Measurements from ENCODE around the gene GGT5. TPM values are rescaled to one million over a fixed set of nuclear protein-coding genes. Genes with fewer than 3 reads are reported as not detected.

Gene GGT5
- total RNA-seq, 1 donor from 2014 or later: 20.5 TPM

GRCh38 chr22:24170632-24171031, 74.2 kb downstream of the GGT5 start:
- DNase-seq (ENCODE audit: low read depth): no peak

- no peak for DNase-seq (ENCODE audit: low read depth)
Observed at GRCh38 chr22:24170188-24170587, 74.7 kb downstream of the GGT5 start.

Other genes starting within 250 kb of the GGT5 start
- not detected in 2 replicates for gene GSTT4, start 239.6 kb downstream of the GGT5 start, total RNA-seq
- gene CABIN1, start 233.8 kb downstream of the GGT5 start, total RNA-seq: 25.7 and 28.0 TPM in 2 replicates
- 0.10 and 0.13 TPM in 2 replicates for gene SUSD2, start 63.6 kb downstream of the GGT5 start, total RNA-seq
- 25.2 and 29.2 TPM in 2 replicates for gene SPECC1L, start 25.7 kb upstream of the GGT5 start, total RNA-seq
- gene ADORA2A, start 182.5 kb upstream of the GGT5 start, total RNA-seq: 1.1 and 6.4 TPM in 2 replicates

All from myocyte (in vitro differentiated cells).